Tibial artery (tissue), 4 donors: Measurements from ENCODE around the gene TAPBPL.
"Not testable (repeated sequence)": the region's sequence is repeated elsewhere in the genome, so short reads cannot be mapped to it uniquely, and the experiment has no call there.

ENCODE experiments used
- DNase-seq, 2 donors: peaks; one replicate each; pipeline ENCODE4 v3.0.0-alpha.2; 2019
- H3K27ac ChIP-seq, 2 donors: fragments of 200-600 bp; sonication (generic) in 1 of 2; 1 replicate in 1 of 2; 2 replicates in 1 of 2; pipeline ENCODE4 v1.5.1; 2018 to 2019; ENCODE audit warnings: mild to moderate bottlenecking in 1 of 2
- H3K27me3 ChIP-seq, 2 donors: fragments of 200-600 bp; sonication (generic) in 1 of 2; one replicate each; pipeline versions ENCODE4 v1.5.1 to v1.6.0; 2016 to 2019
- H3K36me3 ChIP-seq, 3 donors: fragments of 200-600 bp; sonication (generic) in 2 of 3; one replicate each; pipeline ENCODE4 v1.5.1; 2016 to 2019; ENCODE audit warnings: mild to moderate bottlenecking in 2 of 3
- H3K4me1 ChIP-seq, 4 donors: fragments of 200-600 bp; sonication (generic) in 2 of 4; 1 replicate in 3 of 4; 2 replicates in 1 of 4; pipeline ENCODE4 v1.5.1; 2016 to 2019
- H3K4me3 ChIP-seq, 2 donors: fragments of 200-600 bp; sonication (generic) in 1 of 2; 1 replicate in 1 of 2; 2 replicates in 1 of 2; pipeline ENCODE4 v1.5.1; 2018 to 2019; ENCODE audit warnings: mild to moderate bottlenecking in 2 of 2
- H3K9me3 ChIP-seq, 3 donors: fragments of 200-600 bp; sonication (generic) in 1 of 3; one replicate each; pipeline ENCODE4 v1.5.1; 2016 to 2019
- CTCF ChIP-seq, 2 experiments: fragments of 200-600 bp in 1 of 2; fragments of 450-650 bp in 1 of 2; IDR thresholded peaks; one replicate each; pipeline ENCODE4 v1.5.1; 2017 to 2019; ENCODE audit warnings: antibody characterized with exemption in 2 of 2, mild to moderate bottlenecking in 1 of 2, moderate library complexity in 1 of 2
- intact Hi-C: fragments of 100-400 bp; cut with DNase I; formaldehyde crosslinking; loops from one replicate; pipeline ENCODE4 v1.15.0; 2023; ENCODE audit warnings: low total_unique reads

Gene TAPBPL

GRCh38 chr12:6469609-6470374 lies 17.9 kb downstream of the TAPBPL start:
- H3K9me3 ChIP-seq: no peaks in the 10 kb centered on the region
- peak overlapping the region; percentile 75 to 88 for H3K4me3 ChIP-seq
- peak overlapping the region; percentile 78 to 88 for H3K27ac ChIP-seq
- peaks cover 3 to 10% (median 6%) of the 10 kb centered on the region in 3 donors for H3K36me3 ChIP-seq
- intact Hi-C loops: loop anchor here (5.0 to 10.0 kb wide), 2 partner anchors 55 to 132 kb away; no protein-coding TSS in a partner anchor
- no peaks in the 10 kb centered on the region for H3K27me3 ChIP-seq
- no peak for DNase-seq
- peaks cover 0 to 31% (median 20%) of the 10 kb centered on the region in 4 donors for H3K4me1 ChIP-seq
- no peak for TF ChIP-seq CTCF (IDR thresholded peaks at IDR 0.05)

GRCh38 chr12:6470375-6471163 lies 18.7 kb downstream of the TAPBPL start, which contains the start of gene VAMP1:
TSS of gene VAMP1 (minus strand) at chr12:6470677. CDS start at chr12:6470531, 146 bp downstream.
- Histone ChIP-seq H3K27me3 (no peaks in the 10 kb centered on the region), H3K36me3 (peaks cover 0 to 6% (median 2%) of the 10 kb centered on the region in 3 donors), H3K9me3 (no peaks in the 10 kb centered on the region), H3K4me3 (peak within 1 kb of the TSS; percentile 75 to 88), H3K27ac (peak within 1 kb of the TSS; percentile 78 to 88), H3K4me1 (peaks cover 0 to 30% (median 20%) of the 10 kb centered on the region in 4 donors)
- intact Hi-C loops: loop anchor here (10.0 kb wide), 1 partner anchor 54 kb away; no protein-coding TSS in a partner anchor
- peak; percentile 99 for DNase-seq
- TF ChIP-seq CTCF (IDR thresholded peaks at IDR 0.05): peak; percentile 6 to 35

DNA sequence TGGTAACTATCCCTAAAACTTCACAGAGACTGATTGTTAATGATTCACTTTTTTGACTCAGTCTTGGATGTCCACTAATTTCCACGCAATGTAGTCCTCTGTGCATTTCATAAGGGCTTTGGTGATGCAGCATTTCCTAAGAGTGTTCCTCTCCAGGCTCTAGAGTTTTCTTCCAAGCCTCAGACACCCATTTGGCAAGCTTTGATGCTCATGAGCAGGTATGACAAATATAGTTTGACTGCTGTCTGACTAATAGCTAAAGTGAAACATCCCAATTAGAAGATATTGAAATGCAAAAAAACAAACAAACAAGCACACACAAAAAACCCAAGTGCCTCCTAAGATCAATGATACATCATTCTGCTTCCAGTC lies 20.1 kb downstream of the TAPBPL start:
- Histone ChIP-seq H3K4me3 (no peak overlapping the region), H3K27ac (no peak overlapping the region), H3K9me3 (no peaks in the 10 kb centered on the region), H3K27me3 (no peaks in the 10 kb centered on the region), H3K36me3 (no peaks in the 10 kb centered on the region), H3K4me1 (peaks cover 0 to 27% (median 20%) of the 10 kb centered on the region in 4 donors)
- no peak for DNase-seq
- TF ChIP-seq CTCF (IDR thresholded peaks at IDR 0.05): no peak
- intact Hi-C loops: loop anchor here (10.0 kb wide), 1 partner anchor 53 kb away; no protein-coding TSS in a partner anchor

GRCh38 chr12:6472491-6472890 lies 20.6 kb downstream of the TAPBPL start:
- H3K27ac ChIP-seq: no peak overlapping the region
- H3K36me3 ChIP-seq: no peaks in the 10 kb centered on the region
- intact Hi-C loops: loop anchor here (10.0 kb wide), 1 partner anchor 52 kb away; no protein-coding TSS in a partner anchor
- no peak for DNase-seq
- H3K9me3 ChIP-seq: no peaks in the 10 kb centered on the region
- H3K4me3 ChIP-seq: no peak overlapping the region
- peaks cover 0 to 27% (median 20%) of the 10 kb centered on the region in 4 donors for H3K4me1 ChIP-seq
- no peak for TF ChIP-seq CTCF (IDR thresholded peaks at IDR 0.05)
- H3K27me3 ChIP-seq: no peaks in the 10 kb centered on the region

- H3K36me3 ChIP-seq, H3K27me3 ChIP-seq, H3K27ac ChIP-seq, DNase-seq, H3K9me3 ChIP-seq, H3K4me3 ChIP-seq, H3K4me1 ChIP-seq: not testable (repeated sequence)
- intact Hi-C loops: loop anchor here (10.0 kb wide), 1 partner anchor 49 kb away; no protein-coding TSS in a partner anchor
These were observed 23.6 kb downstream of the TAPBPL start for GRCh38 chr12:6475233-6475975.
